GM23248 (cell line): ENCODE results near the gene WNK2.

Experiments used
- EZH2 ChIP-seq: fragments of 200-600 bp; sonication (generic); IDR thresholded peaks from 2 replicates; pipeline ENCODE4 v1.6.1; 2018; ENCODE audit warnings: antibody characterized with exemption, mild to moderate bottlenecking; ENCODE audit not compliant: insufficient read depth, poor library complexity, severe bottlenecking
- EZH2phosphoT487 ChIP-seq: fragments of 200-600 bp; sonication (generic); IDR thresholded peaks from 2 replicates; pipeline ENCODE4 v1.6.1; 2018; ENCODE audit warnings: antibody characterized with exemption, moderate library complexity, mild to moderate bottlenecking, low read depth; ENCODE audit not compliant: insufficient read depth

DNA sequence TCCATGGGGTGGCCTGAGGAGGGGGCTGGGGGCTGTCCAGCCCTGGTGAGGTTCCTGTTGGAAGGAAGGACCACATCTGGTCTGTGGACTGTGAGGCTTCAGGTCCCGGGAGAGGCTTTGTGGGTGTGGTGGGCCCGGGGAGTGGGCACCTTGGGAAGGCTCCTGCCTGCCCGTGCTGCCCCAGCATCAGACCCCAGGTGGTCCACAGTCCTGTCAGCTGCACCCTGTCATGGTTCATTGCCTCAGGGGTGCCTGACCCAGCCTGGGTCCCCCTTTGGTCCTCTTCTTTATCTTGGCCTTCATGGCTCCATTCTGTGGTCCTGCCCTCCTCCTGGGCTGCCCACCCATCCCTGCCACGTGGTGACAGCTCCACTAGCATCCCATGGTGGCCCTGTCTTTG, 36.7 kb downstream of the WNK2 start:
- TF ChIP-seq EZH2phosphoT487 (no peak), EZH2 (no peak)
